Measurements from ENCODE around the gene TSPAN19.

GRCh38 chr12:85016413-85016812, 19.7 kb downstream of the TSPAN19 start:
- no peak for TF ChIP-seq CTCF (tag by site-specific recombination; IDR thresholded peaks at IDR 0.05)
- no peak for TF ChIP-seq ZNF335 (tag by site-specific recombination; conservative IDR thresholded peaks at IDR 0.05)
- no peak for TF ChIP-seq ZNF610 (tag by site-specific recombination; IDR thresholded peaks at IDR 0.05; ENCODE audit: borderline replicate concordance)
- no peak for TF ChIP-seq ZNF501 (tag by site-specific recombination; IDR thresholded peaks at IDR 0.05)
- TF ChIP-seq ZSCAN5A (tag by site-specific recombination; IDR thresholded peaks at IDR 0.05): no peak
- TF ChIP-seq ZNF768 (tag by site-specific recombination; IDR thresholded peaks at IDR 0.05): no peak
